Kidney epithelial cell (primary cell): ENCODE results near the gene KPNB1. TPM values are rescaled to one million over a fixed set of nuclear protein-coding genes. Genes with fewer than 3 reads are reported as not detected.

Experiments
- DNase-seq: peaks from one replicate; pipeline ENCODE4 v3.0.0-alpha.2; 2010; ENCODE audit warnings: low read depth
- H3K27me3 ChIP-seq: 2 replicates; pipeline ENCODE4 v1.6.0; 2011; ENCODE audit warnings: low read length; ENCODE audit not compliant: control insufficient read depth, insufficient read depth
- H3K36me3 ChIP-seq: 2 replicates; pipeline ENCODE4 v1.5.1; 2011; ENCODE audit warnings: low read length; ENCODE audit not compliant: control insufficient read depth, insufficient read depth
- H3K4me3 ChIP-seq: 2 replicates; pipeline ENCODE4 v1.5.1; 2011; ENCODE audit warnings: low read depth, mild to moderate bottlenecking, control low read depth, low read length
- CTCF ChIP-seq: IDR thresholded peaks from 2 replicates; pipeline ENCODE4 v1.5.1; 2011; ENCODE audit warnings: mild to moderate bottlenecking, moderate library complexity, low read length, control low read depth, inconsistent platforms; ENCODE audit not compliant: insufficient read depth, poor library complexity, severe bottlenecking
- total RNA-seq: library from RNA; depleted of rRNA; stranded (reverse); fragments of >200 nt; gene quantifications from 2 replicates; pipeline ENCODE4 v1.2.3, GENCODE V29; 2015

The KPNB1 gene
- total RNA-seq, 1 donor from 2014 or later, result 249 TPM

- no peak for DNase-seq
- no peak for TF ChIP-seq CTCF
- H3K36me3 ChIP-seq, result no peaks in the 10 kb centered on the region
- peaks cover 24% of the 10 kb centered on the region for H3K27me3 ChIP-seq
- H3K4me3 ChIP-seq, result no peak overlapping the region
These were observed 72.0 kb downstream of the KPNB1 start for GRCh38 chr17:47721725-47722124.

- no peaks in the 10 kb centered on the region for H3K36me3 ChIP-seq
- TF ChIP-seq CTCF, result no peak
- no peak for DNase-seq
- peaks cover 28% of the 10 kb centered on the region for H3K27me3 ChIP-seq
- H3K4me3 ChIP-seq, result no peak overlapping the region
These were observed 75.0 kb downstream of the KPNB1 start for GRCh38 chr17:47724705-47725104.

GRCh38 chr17:47725446-47726111 is 75.9 kb downstream of the KPNB1 start:
- TF ChIP-seq CTCF, result no peak
- no peak for DNase-seq
- Histone ChIP-seq H3K27me3 (peaks cover 30% of the 10 kb centered on the region), H3K4me3 (no peak overlapping the region), H3K36me3 (no peaks in the 10 kb centered on the region)

GRCh38 chr17:47726796-47727703 is 77.3 kb downstream of the KPNB1 start:
- no peak for DNase-seq
- no peak for TF ChIP-seq CTCF
- Histone ChIP-seq H3K27me3 (peaks cover 26% of the 10 kb centered on the region), H3K4me3 (no peak overlapping the region), H3K36me3 (no peaks in the 10 kb centered on the region)

GRCh38 chr17:47727704-47728036 is 78.0 kb downstream of the KPNB1 start:
- no peak overlapping the region for H3K4me3 ChIP-seq
- DNase-seq, result no peak
- no peak for TF ChIP-seq CTCF
- H3K27me3 ChIP-seq, result peaks cover 30% of the 10 kb centered on the region
- no peaks in the 10 kb centered on the region for H3K36me3 ChIP-seq
